ENCODE results near the gene SPTLC1. TPM values are rescaled to one million over a fixed set of nuclear protein-coding genes. Genes with fewer than 3 reads are reported as not detected.

The SPTLC1 gene
- total and polyA plus RNA-seq, 10 of the 15 experiments (the other 5 are each of a cell fraction or from before 2014, with no cell fraction given), result 38.0 to 68.7 (median 52.8) TPM

- TF ChIP-seq, protein P1, sequence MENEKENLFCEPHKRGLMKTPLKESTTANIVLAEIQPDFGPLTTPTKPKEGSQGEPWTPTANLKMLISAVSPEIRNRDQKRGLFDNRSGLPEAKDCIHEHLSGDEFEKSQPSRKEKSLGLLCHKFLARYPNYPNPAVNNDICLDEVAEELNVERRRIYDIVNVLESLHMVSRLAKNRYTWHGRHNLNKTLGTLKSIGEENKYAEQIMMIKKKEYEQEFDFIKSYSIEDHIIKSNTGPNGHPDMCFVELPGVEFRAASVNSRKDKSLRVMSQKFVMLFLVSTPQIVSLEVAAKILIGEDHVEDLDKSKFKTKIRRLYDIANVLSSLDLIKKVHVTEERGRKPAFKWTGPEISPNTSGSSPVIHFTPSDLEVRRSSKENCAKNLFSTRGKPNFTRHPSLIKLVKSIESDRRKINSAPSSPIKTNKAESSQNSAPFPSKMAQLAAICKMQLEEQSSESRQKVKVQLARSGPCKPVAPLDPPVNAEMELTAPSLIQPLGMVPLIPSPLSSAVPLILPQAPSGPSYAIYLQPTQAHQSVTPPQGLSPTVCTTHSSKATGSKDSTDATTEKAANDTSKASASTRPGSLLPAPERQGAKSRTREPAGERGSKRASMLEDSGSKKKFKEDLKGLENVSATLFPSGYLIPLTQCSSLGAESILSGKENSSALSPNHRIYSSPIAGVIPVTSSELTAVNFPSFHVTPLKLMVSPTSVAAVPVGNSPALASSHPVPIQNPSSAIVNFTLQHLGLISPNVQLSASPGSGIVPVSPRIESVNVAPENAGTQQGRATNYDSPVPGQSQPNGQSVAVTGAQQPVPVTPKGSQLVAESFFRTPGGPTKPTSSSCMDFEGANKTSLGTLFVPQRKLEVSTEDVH (IDR thresholded peaks at IDR 0.05; ENCODE audit: low read depth, partially characterized antibody), result peak; percentile 84
- no peak for TF ChIP-seq CBX3 (IDR thresholded peaks at IDR 0.05; ENCODE audit: borderline replicate concordance, low read depth)
- TF ChIP-seq SIN3A (IDR thresholded peaks at IDR 0.05; ENCODE audit: low read depth, low read length), result peak; percentile 89; the same call in 1 of the 2 replicates
- TF ChIP-seq BACH1 (IDR thresholded peaks at IDR 0.05; ENCODE audit: borderline replicate concordance), result 0 out of 2 replicates have a peak, but pooled peaks have one; percentile 19
- peak; percentile 100 for TF ChIP-seq CREM (IDR thresholded peaks at IDR 0.05; ENCODE audit: low read depth)
- TF ChIP-seq POLR2AphosphoS5 (IDR thresholded peaks at IDR 0.05; ENCODE audit: low read length), result peak; percentile 93
- no peak for TF ChIP-seq STAT3 (IDR thresholded peaks at IDR 0.05; ENCODE audit: low read depth, low read length)
- no peak for TF ChIP-seq LARP7 (IDR thresholded peaks at IDR 0.05)
- TF ChIP-seq ZBTB33 (IDR thresholded peaks at IDR 0.05), result no peak
- no peak for TF ChIP-seq HDGF (IDR thresholded peaks at IDR 0.05)
- TF ChIP-seq EGR1 (IDR thresholded peaks at IDR 0.05; ENCODE audit: borderline replicate concordance in 1 of 2, low read depth in 2 of 2, low read length in 2 of 2), result peak in 1 of 2 experiments; percentile 37; a peak in 1 of 3 replicates
- TF ChIP-seq, protein P2, sequence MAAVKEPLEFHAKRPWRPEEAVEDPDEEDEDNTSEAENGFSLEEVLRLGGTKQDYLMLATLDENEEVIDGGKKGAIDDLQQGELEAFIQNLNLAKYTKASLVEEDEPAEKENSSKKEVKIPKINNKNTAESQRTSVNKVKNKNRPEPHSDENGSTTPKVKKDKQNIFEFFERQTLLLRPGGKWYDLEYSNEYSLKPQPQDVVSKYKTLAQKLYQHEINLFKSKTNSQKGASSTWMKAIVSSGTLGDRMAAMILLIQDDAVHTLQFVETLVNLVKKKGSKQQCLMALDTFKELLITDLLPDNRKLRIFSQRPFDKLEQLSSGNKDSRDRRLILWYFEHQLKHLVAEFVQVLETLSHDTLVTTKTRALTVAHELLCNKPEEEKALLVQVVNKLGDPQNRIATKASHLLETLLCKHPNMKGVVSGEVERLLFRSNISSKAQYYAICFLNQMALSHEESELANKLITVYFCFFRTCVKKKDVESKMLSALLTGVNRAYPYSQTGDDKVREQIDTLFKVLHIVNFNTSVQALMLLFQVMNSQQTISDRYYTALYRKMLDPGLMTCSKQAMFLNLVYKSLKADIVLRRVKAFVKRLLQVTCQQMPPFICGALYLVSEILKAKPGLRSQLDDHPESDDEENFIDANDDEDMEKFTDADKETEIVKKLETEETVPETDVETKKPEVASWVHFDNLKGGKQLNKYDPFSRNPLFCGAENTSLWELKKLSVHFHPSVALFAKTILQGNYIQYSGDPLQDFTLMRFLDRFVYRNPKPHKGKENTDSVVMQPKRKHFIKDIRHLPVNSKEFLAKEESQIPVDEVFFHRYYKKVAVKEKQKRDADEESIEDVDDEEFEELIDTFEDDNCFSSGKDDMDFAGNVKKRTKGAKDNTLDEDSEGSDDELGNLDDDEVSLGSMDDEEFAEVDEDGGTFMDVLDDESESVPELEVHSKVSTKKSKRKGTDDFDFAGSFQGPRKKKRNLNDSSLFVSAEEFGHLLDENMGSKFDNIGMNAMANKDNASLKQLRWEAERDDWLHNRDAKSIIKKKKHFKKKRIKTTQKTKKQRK (IDR thresholded peaks at IDR 0.05; ENCODE audit: low read depth, low read length), result no peak
- peak; percentile 63; the same call in 1 of the 2 replicates for TF ChIP-seq ZNF384 (IDR thresholded peaks at IDR 0.05; ENCODE audit: borderline replicate concordance, low read depth, low read length)
- TF ChIP-seq NRF1 (conservative IDR thresholded peaks at IDR 0.05; ENCODE audit: low read depth, low read length), result peak; percentile 74
- TF ChIP-seq MXI1 (IDR thresholded peaks at IDR 0.05; ENCODE audit: low read depth, low read length), result no peak
- TF ChIP-seq, protein P3, sequence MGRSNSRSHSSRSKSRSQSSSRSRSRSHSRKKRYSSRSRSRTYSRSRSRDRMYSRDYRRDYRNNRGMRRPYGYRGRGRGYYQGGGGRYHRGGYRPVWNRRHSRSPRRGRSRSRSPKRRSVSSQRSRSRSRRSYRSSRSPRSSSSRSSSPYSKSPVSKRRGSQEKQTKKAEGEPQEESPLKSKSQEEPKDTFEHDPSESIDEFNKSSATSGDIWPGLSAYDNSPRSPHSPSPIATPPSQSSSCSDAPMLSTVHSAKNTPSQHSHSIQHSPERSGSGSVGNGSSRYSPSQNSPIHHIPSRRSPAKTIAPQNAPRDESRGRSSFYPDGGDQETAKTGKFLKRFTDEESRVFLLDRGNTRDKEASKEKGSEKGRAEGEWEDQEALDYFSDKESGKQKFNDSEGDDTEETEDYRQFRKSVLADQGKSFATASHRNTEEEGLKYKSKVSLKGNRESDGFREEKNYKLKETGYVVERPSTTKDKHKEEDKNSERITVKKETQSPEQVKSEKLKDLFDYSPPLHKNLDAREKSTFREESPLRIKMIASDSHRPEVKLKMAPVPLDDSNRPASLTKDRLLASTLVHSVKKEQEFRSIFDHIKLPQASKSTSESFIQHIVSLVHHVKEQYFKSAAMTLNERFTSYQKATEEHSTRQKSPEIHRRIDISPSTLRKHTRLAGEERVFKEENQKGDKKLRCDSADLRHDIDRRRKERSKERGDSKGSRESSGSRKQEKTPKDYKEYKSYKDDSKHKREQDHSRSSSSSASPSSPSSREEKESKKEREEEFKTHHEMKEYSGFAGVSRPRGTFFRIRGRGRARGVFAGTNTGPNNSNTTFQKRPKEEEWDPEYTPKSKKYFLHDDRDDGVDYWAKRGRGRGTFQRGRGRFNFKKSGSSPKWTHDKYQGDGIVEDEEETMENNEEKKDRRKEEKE (IDR thresholded peaks at IDR 0.05), result no peak
- TF ChIP-seq TBL1XR1 (IDR thresholded peaks at IDR 0.05; ENCODE audit: low read depth, low read length), result no peak
- TF ChIP-seq WRNIP1 (IDR thresholded peaks at IDR 0.05; ENCODE audit: borderline replicate concordance, low read depth, low read length), result no peak
These were observed at the start of gene SPTLC1 (continued) for GRCh38 chr9:92115071-92115858.

Measured in GM12878 (cell line).